ENCODE data around the gene VAV3.

DNA sequence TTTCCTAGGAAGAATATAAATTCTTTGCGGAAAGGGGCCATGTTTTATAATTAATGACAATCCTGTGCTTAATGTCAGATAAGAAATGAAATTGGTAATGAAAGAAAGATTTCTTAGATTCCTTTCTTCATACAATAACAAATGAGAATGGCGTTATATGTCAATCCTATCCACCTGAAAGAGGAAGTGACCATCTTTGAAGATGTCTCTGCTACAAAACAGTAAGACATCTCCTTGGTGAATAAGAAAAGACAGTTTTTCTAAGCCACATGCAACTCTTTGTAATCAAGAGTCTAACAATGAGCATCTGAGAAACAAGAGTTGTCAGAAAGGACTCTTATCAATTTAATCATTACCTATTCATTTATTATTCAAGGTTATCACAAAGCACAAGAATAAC lies 286.0 kb downstream of the VAV3 start:
- no peak for TF ChIP-seq ZNF776 (CRISPR knock-in tag; IDR thresholded peaks at IDR 0.05)
- TF ChIP-seq, protein P1, sequence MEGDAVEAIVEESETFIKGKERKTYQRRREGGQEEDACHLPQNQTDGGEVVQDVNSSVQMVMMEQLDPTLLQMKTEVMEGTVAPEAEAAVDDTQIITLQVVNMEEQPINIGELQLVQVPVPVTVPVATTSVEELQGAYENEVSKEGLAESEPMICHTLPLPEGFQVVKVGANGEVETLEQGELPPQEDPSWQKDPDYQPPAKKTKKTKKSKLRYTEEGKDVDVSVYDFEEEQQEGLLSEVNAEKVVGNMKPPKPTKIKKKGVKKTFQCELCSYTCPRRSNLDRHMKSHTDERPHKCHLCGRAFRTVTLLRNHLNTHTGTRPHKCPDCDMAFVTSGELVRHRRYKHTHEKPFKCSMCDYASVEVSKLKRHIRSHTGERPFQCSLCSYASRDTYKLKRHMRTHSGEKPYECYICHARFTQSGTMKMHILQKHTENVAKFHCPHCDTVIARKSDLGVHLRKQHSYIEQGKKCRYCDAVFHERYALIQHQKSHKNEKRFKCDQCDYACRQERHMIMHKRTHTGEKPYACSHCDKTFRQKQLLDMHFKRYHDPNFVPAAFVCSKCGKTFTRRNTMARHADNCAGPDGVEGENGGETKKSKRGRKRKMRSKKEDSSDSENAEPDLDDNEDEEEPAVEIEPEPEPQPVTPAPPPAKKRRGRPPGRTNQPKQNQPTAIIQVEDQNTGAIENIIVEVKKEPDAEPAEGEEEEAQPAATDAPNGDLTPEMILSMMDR (CRISPR knock-in tag; IDR thresholded peaks at IDR 0.05): no peak
- TF ChIP-seq AKAP8 (CRISPR knock-in tag; IDR thresholded peaks at IDR 0.05): no peak
- TF ChIP-seq EZH2 (conservative IDR thresholded peaks at IDR 0.05; ENCODE audit: low read depth, low read length): no peak
